Posterior vena cava (tissue), 2 donors: ENCODE measurements around the gene CES2. TPM values are rescaled to one million over a fixed set of nuclear protein-coding genes. Genes with fewer than 3 reads are reported as not detected.
"Not testable (repeated sequence)": the region's sequence is repeated elsewhere in the genome, so short reads cannot be mapped to it uniquely, and the experiment has no call there.

Experiments used
- DNase-seq: peaks from one replicate; pipeline ENCODE4 v3.0.0-alpha.2; 2020; ENCODE audit warnings: low spot score
- intact Hi-C, 2 donors: fragments of 100-400 bp; cut with DNase I; formaldehyde crosslinking; loops; one replicate each; pipeline versions ENCODE4 v1.14.1 to v1.14.2; 2022 to 2023
- total RNA-seq, 2 donors: library from RNA; stranded (reverse); fragmentation: NEBNext Ultra II Directional; extraction: Animal tissue kit (Norgen Biotek cat#: 25700); gene quantifications; one replicate each; pipeline ENCODE4 v1.2.1, GENCODE V29; 2021
- donor health status: DM: yes; HTN: yes; CAD: no.
- donor health status: DM: yes; HTN: yes; CAD: no.

Gene CES2
- total RNA-seq, 2 donors from 2014 or later: 26.7 to 31.3 TPM

GRCh38 chr16:66988197-66988788 lies 53.0 kb downstream of the CES2 start, which contains the start of gene CES4A:
TSS of gene CES4A (plus strand) at chr16:66988589. CDS start at chr16:66988773, 184 bp downstream.
- intact Hi-C loops: no loop called here
- no peak for DNase-seq

GRCh38 chr16:66991545-66992077 lies 56.3 kb downstream of the CES2 start:
- no peak for DNase-seq
- intact Hi-C loops: no loop called here

GRCh38 chr16:66993558-66993957 lies 58.2 kb downstream of the CES2 start:
- DNase-seq, intact Hi-C loops: not testable (repeated sequence)

Other genes with a start within 250 kb of the CES2 start
- gene CMTM4, start 238.8 kb upstream of the CES2 start, total RNA-seq: 10 to 100 TPM; 14.8 to 15.0 TPM
- 100 to 1,000 TPM; 159 to 192 TPM for gene DYNC1LI2, start 183.9 kb upstream of the CES2 start, total RNA-seq
- under 1 TPM in 1 of 2 donors, not detected in 1; 0.28 TPM for gene TERB1, start 133.9 kb upstream of the CES2 start, total RNA-seq
- 10 to 100 TPM; 37.4 to 37.6 TPM for gene NAE1, start 104.5 kb upstream of the CES2 start, total RNA-seq
- not detected for gene CA7, start 91.1 kb upstream of the CES2 start, total RNA-seq
- 1 to 10 TPM; 5.0 to 5.5 TPM for gene PDP2, start 55.0 kb upstream of the CES2 start, total RNA-seq
- not detected for gene CDH16, start 16.6 kb upstream of the CES2 start, total RNA-seq
- 10 to 100 TPM in 1 of 2 donors, 1 to 10 TPM in 1; 8.2 to 11.6 TPM for gene RRAD, start 10.0 kb upstream of the CES2 start, total RNA-seq
- 10 to 100 TPM; 53.0 to 60.3 TPM for gene CIAO2B, start 1.1 kb upstream of the CES2 start, total RNA-seq
- 1 to 10 TPM in 1 of 2 donors, under 1 TPM in 1; 0.10 to 1.3 TPM for gene CES3, start 25.8 kb downstream of the CES2 start, total RNA-seq
- 1 to 10 TPM; 2.8 to 7.4 TPM for gene CES4A, start 53.1 kb downstream of the CES2 start, total RNA-seq
- 10 to 100 TPM; 39.7 to 42.0 TPM for gene CBFB, start 93.6 kb downstream of the CES2 start, total RNA-seq
- gene PHAF1, start 174.4 kb downstream of the CES2 start, total RNA-seq: 10 to 100 TPM; 10.4 to 12.0 TPM
- 10 to 100 TPM; 13.0 to 22.0 TPM for gene B3GNT9, start 215.5 kb downstream of the CES2 start, total RNA-seq
- gene TRADD, start 224.4 kb downstream of the CES2 start, total RNA-seq: 10 to 100 TPM; 15.6 to 17.4 TPM
- gene FBXL8, start 224.4 kb downstream of the CES2 start, total RNA-seq: 10 to 100 TPM in 1 of 2 donors, 1 to 10 TPM in 1; 9.2 to 13.0 TPM
- gene HSF4, start 229.2 kb downstream of the CES2 start, total RNA-seq: 10 to 100 TPM; 25.8 to 40.1 TPM
- 10 to 100 TPM; 18.8 to 31.6 TPM for gene NOL3, start 235.0 kb downstream of the CES2 start, total RNA-seq
- 10 to 100 TPM; 18.3 to 22.1 TPM for gene MATCAP1, start 248.4 kb downstream of the CES2 start, total RNA-seq